Testis (tissue), 3 donors: ENCODE measurements around the gene FBXW9. TPM values are rescaled to one million over a fixed set of nuclear protein-coding genes. Genes with fewer than 3 reads are reported as not detected.

Experiments
- DNase-seq: peaks from one replicate; pipeline ENCODE4 v3.0.0-alpha.2; 2019
- H3K27ac ChIP-seq, 2 donors: fragments of 200-600 bp; sonication (generic); one replicate each; pipeline ENCODE4 v1.5.1; 2019
- H3K27me3 ChIP-seq: fragments of 200-600 bp; sonication (generic); one replicate; pipeline ENCODE4 v1.5.1; 2019
- H3K36me3 ChIP-seq: fragments of 200-600 bp; sonication (generic); one replicate; pipeline ENCODE4 v1.5.1; 2017; ENCODE audit warnings: low read depth; ENCODE audit errors: missing control alignments
- H3K4me1 ChIP-seq: fragments of 200-600 bp; sonication (generic); one replicate; pipeline ENCODE4 v1.5.1; 2019
- H3K4me3 ChIP-seq, 2 donors: fragments of 200-600 bp; sonication (generic); one replicate each; pipeline ENCODE4 v1.5.1; 2017 to 2019
- H3K9me3 ChIP-seq: fragments of 200-600 bp; sonication (generic); one replicate; pipeline ENCODE4 v1.5.1; 2017
- CTCF ChIP-seq, 3 experiments: fragments of 450-650 bp in 2 of 3; fragments of 200-600 bp in 1 of 3; sonication (generic) in 1 of 3; IDR thresholded peaks; one replicate each; pipeline ENCODE4 v1.5.1; 2016 to 2019; ENCODE audit warnings: antibody characterized with exemption in 3 of 3, mild to moderate bottlenecking in 2 of 3, moderate library complexity in 1 of 3
- POLR2A ChIP-seq: fragments of 450-650 bp; IDR thresholded peaks from one replicate; pipeline ENCODE4 v1.6.1; 2017; ENCODE audit warnings: antibody characterized with exemption, mild to moderate bottlenecking, moderate library complexity
- WGBS, 2 donors: methylation state at CpG; one replicate each; pipeline ENCODE4 v1.1.5; 2018; 5-methylcytosine and 5-hydroxymethylcytosine counted together
- intact Hi-C: fragments of 100-400 bp; cut with DNase I; formaldehyde crosslinking; loops from one replicate; pipeline ENCODE4 v1.15.1; 2023; ENCODE audit warnings: low total_unique reads
- polyA plus RNA-seq: library from polyadenylated mRNA; stranded (reverse); fragments of 350-450 nt; fragmentation: Illumina TruSeq; extraction: RNeasy Lipid Tissue Mini Kit (QIAGEN cat#74804); gene quantifications from one replicate; pipeline ENCODE4 v1.2.3, GENCODE V29; 2014; ENCODE audit warnings: low read depth, low replicate concordance; ENCODE audit not compliant: insufficient read depth
- total RNA-seq, 2 donors: library from RNA; depleted of rRNA; stranded (reverse); fragments of >200 nt; gene quantifications; one replicate each; pipeline ENCODE4 v1.2.3, GENCODE V29; 2016

The FBXW9 gene
- total and polyA plus RNA-seq, 3 donors from 2014 or later, result 20.5 to 27.4 (median 23.3) TPM

DNA sequence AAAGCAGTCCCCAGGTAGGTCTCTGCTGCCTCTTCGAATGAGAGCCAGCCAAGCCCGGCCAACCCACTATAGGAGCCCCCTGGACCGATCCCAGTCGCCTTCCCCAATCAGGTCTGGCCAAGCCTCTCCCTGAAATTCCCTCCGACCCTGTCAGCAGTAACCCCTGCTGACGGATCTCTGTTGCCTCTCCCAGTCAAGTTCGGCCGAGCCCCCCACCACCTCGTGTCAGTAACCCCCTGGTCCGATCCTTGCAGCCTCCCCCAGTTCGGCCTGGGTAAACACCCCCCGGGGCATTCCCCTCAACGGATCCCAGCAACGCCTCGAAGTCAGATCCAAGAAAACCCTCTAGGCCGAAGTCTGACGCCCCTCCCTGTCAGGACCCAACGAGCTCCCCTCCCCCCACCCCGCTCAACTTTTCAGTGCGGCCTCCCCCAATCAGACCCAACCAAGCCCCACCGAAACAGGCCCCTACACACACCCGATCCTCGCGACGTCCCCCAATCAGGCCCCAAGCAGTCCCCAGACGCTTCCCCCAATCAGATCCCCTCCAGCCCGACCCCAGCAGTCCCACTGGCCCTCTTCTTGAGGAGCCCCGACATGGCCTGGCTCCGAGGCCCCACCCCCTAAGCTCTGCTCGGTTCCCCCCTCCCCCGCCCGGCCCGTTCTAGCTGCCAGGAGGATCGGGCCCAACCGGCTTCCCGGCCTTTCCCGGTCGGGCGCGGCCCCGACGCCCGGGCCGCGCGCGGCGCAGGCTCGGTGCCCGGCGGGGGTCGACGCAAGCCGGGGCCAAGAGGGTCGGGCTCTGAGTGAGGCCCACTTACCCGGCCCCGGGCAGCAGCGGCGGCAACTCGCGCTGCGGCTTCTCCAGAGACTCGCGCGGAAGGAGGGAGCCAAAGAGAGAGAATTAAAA, 25.5 kb upstream of the FBXW9 start:
- 0 to 1% methylated on average over 19 to 31 of the region's 65 CpGs for WGBS, 2 donors
- no peaks in the 10 kb centered on the region for H3K36me3 ChIP-seq
- H3K9me3 ChIP-seq, result no peaks in the 10 kb centered on the region
- intact Hi-C loops, result no loop called here
- TF ChIP-seq CTCF (IDR thresholded peaks at IDR 0.05), result no peak
- peaks cover 22% of the 10 kb centered on the region for H3K4me1 ChIP-seq
- no peaks in the 10 kb centered on the region for H3K27me3 ChIP-seq
- peak; percentile 73 for DNase-seq
- H3K4me3 ChIP-seq, result peak overlapping the region; percentile 75 to 78
- peak overlapping the region; percentile 88 to 95 for H3K27ac ChIP-seq

- DNase-seq, result peak; percentile 47
These were observed 24.6 kb upstream of the FBXW9 start for GRCh38 chr19:12720851-12721655.

GRCh38 chr19:12720296-12720695, 23.9 kb upstream of the FBXW9 start:
- no peaks in the 10 kb centered on the region for H3K9me3 ChIP-seq
- peak overlapping the region; percentile 75 to 78 for H3K4me3 ChIP-seq
- H3K27me3 ChIP-seq, result no peaks in the 10 kb centered on the region
- TF ChIP-seq POLR2A, result no peak
- no peak for TF ChIP-seq CTCF (IDR thresholded peaks at IDR 0.05)
- intact Hi-C loops, result no loop called here
- 65 to 71% methylated on average over 10 of the region's 10 CpGs for WGBS, 2 donors
- H3K4me1 ChIP-seq, result peaks cover 22% of the 10 kb centered on the region
- peak overlapping the region; percentile 88 to 95 for H3K27ac ChIP-seq
- H3K36me3 ChIP-seq, result no peaks in the 10 kb centered on the region
- DNase-seq, result no peak

More at GRCh38 chr19:12720851-12721655, 24.6 kb upstream of the FBXW9 start:
- peaks cover 22% of the 10 kb centered on the region for H3K4me1 ChIP-seq
- peak overlapping the region; percentile 88 to 95 for H3K27ac ChIP-seq
- H3K36me3 ChIP-seq, result no peaks in the 10 kb centered on the region
- whole genome bisulfite sequencing, 2 donors, result 2 to 4% methylated on average over 14 to 52 of the region's 59 CpGs
- no peaks in the 10 kb centered on the region for H3K9me3 ChIP-seq
- no peak for TF ChIP-seq CTCF (IDR thresholded peaks at IDR 0.05)
- TF ChIP-seq POLR2A, result no peak
- intact Hi-C loops, result no loop called here
- peak overlapping the region; percentile 75 to 78 for H3K4me3 ChIP-seq
- no peaks in the 10 kb centered on the region for H3K27me3 ChIP-seq

GRCh38 chr19:12715929-12716328, 19.5 kb upstream of the FBXW9 start:
- intact Hi-C loops, result no loop called here
- peaks cover 3% of the 10 kb centered on the region for H3K36me3 ChIP-seq

More at GRCh38 chr19:12715929-12716328, 19.5 kb upstream of the FBXW9 start:
- DNase-seq, result no peak
- no peak overlapping the region for H3K27ac ChIP-seq
- H3K4me3 ChIP-seq, result no peak overlapping the region
- TF ChIP-seq CTCF (IDR thresholded peaks at IDR 0.05), result no peak
- no peak for TF ChIP-seq POLR2A
- H3K9me3 ChIP-seq, result no peaks in the 10 kb centered on the region
- H3K4me1 ChIP-seq, result peaks cover 8% of the 10 kb centered on the region
- no peaks in the 10 kb centered on the region for H3K27me3 ChIP-seq
- 89 to 90% methylated on average over 3 of the region's 3 CpGs for WGBS, 2 donors
